Stimulated activated CD4-positive, alpha-beta T cell treated with anti-CD3 and anti-CD28 coated beads, Interleukin-2, amount 100 ng/mL, for 24 hours (primary cell): Measurements from ENCODE around the gene GPR155.

ENCODE experiments used
- DNase-seq, 2 donors: peaks; one replicate each; pipeline ENCODE4 v3.0.0-alpha.2; 2020

The GPR155 gene

DNA sequence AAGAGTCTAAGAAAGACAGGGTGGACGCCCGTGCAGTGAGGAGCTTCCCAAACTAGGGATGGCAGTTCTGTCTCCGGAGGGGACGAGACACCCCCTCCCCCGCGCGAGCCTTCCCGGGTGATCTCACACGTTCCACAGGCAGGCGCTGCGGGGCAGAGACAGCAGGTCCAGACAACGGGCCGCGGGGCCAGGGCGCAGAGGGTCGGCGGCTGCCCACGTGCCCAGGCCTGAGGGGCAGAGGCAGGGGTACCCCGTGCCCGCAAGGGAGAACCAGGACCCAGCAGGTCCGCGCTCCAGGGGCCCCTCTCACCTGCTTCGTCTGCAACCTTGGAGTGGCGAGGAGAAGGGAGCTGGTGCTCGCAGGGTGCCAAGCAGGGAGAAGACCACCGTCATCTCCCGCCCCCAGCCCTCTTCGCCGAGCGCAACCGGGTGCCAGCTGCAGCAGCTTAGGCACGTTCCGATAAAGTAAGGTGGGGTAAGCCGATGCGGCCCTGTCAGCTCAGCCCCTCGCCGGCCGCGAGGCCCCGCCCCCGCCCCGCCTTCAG, at the start of gene GPR155:
Gene GPR155, minus strand, starts transcription at position 467 of the 545 bp plus-strand sequence. CDS start 5,073 bp downstream, outside the sequence.
- DNase-seq, result peak; percentile 58 to 63

DNA sequence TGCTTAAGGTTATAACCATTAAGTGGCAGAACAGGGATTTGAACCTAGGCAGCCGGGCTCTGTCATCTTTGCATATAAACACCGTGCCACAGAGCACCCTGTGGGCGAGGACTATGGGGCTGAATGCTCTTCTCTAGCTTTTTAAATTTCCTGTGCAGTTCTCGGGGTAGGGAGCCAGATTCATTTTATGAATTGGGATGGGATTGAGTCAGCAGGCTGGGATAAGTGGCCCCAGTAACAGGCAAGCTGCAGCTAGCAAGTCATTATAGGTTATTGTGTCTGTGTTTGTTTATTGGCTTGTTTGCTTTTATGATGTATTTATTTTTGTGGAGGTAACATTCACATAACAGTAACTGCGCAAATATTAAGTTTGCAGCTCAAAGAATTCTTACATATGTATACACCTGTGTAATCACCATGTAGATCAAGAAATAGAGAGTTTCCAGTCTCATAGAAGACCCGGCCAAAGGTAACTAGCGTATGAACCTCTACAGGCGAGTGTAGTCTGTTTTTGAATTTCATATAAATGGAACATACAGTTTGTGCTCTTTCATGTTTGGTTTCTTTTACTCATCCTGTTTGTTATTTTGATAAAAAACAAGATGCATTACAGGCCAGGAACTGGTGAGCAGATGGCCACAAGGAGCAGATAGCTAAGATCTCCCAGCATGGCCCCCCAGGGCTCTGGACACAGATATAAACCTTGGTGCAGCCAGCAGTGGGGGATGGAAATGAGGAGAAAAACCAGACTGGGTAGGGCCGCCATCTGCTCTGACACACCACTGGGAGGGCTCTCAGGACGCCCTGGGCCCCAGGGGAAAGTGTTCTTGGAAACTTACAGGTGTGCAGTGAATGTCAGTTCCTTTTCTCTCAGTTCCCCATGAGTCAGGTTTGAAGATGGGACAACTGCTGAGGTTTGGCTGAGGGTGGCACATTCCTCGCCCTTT, 49.2 kb upstream of the GPR155 start:
- DNase-seq, result no peak

DNA sequence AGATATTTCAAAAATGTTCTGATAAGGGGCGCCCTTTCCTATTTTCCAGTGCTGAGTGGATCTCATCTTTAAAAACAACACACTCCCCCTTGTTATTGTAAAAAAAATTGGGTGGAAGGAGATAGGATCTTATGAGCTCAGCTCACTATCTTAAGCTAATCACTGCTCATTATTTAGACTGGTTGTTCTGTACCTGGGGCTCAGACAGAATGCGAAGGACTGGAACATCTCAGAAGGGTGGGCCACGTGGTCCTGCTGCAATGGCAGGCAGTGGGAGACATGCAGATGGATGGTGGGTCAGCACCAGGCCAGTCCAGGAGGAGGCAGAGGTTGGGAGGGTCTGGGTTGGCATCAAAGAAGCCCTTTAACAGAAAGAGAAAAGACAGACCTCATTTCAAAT, 48.3 kb upstream of the GPR155 start:
- DNase-seq, result no peak

DNA sequence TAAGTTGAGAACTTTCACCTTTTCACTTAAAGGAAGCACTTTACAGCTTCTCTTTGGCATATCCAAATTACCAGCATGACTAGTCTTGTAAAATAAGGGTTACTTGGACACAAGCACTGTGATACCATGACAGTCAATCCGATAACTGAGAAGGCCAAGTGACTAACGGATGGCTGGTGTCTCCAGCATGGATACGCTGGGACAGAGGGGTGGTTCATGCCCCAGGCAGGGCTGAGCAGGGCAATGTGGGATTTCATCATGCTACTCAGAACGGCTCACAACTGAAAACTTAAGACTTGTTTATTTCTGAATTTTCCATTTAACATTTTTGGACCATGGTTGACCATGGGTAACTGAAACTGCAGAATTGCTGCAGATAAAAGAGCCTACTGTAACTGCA, 43.1 kb upstream of the GPR155 start:
- no peak for DNase-seq

DNA sequence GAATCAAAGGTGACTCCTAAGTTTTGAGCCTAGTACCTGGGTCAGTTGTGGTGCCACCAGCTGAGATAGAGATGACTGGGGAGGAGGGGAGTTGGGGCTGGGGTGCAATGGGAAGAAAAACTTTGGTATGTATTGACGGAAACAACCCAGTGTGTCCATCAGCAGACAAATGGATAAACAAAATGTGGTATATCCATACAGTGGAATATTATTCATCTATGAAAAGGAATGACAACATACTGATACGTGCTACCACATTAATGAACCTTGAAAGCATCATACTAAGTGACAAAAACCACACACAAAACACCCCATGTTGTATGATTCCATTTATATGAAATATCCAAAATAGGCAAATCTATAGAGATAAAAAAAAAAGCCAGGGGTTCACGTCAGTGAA, 41.1 kb upstream of the GPR155 start:
- DNase-seq, result no peak

DNA sequence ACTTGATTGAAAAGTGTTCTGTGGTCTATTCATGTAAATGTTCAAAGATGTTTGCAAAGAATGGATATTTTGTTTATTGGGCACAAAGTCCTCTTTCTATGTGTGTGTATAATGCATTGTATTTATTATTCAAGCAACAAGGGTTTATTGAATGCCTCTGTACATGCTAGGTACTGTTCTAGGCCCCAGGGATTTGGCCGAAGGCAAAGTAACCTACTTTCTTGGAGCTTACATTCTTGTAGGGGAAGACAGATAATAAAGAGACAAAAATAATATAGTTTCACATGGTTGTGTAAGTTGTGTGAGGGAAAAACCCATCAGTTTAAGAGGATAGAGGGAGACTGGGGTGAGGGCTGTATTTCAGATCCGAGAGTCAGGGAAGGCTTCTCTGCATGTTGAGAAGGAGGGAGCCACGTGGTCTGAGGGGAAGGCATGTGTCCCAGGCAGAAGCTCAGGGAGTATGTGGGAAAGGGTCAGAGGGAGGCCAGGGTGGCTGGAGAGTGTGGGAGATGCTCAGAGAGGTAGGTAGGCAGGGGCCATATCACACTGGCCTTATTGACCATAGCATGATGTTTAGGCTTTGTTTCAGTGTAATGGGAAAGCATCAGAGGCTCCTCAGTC, 40.4 kb upstream of the GPR155 start:
- DNase-seq, result no peak

DNA sequence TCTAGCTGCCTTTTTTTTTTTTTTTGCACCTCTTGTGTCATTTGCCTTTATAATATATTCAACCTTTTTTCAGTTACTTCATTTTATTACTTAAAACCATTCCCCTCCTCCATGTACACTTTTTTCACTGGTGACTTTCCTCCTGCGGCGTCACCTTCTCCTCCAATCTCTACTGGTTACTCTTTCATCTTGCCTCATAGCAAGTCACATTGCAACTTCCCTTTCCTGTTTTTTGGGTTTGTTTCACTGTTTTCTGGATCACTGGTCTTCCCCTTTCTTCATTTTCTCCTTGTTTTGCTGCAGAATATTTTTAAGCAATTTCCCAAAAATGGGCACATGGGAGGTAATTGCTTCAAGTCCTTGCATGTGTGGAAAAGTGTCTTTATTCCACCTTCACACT, 37.7 kb upstream of the GPR155 start:
- DNase-seq, result no peak

GRCh38 chr2:174522553-174522952, 35.7 kb upstream of the GPR155 start:
- DNase-seq, result no peak

GRCh38 chr2:174518395-174518794, 31.6 kb upstream of the GPR155 start:
- DNase-seq, result no peak

DNA sequence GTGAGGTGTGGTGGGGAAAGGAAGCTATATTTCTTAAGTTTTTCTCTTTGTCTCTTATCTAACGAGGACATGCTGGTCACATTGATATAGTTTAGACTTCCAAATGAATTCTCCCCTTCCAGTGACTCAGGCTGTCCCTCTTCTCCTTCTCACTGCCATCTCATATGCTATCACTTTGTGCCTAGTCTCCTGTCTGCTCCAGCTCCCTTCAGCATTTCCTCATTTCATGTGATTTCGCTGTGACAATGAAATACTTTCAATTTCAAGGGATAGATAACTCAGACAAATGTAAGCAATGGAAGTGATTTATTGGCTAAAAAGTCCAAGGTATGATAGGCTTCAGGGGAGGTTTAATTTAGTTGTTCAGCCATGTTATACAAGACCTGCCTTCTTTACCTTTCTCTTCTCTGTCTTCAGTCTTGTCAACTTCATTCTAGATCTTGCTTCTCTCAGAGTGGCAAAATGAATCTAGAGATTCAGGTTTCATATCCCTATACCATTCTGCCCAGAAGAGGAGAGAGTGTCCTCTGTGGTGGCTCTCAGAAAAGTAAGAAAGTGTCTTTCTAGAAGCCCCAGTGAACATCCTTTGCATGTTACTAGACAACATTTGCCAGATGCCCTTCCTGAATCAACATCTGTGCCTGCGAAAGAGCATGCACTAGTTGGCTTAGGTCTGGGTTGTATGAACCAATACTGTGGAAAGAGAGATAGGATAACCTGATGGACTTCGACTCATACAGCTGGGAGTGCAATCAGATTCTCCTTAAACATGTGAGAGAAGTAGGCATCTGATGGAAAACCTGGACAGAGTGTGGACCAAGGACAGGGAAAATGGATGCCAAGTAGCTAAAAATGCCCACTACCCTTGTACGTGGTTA, 29.9 kb upstream of the GPR155 start:
- DNase-seq, result no peak

DNA sequence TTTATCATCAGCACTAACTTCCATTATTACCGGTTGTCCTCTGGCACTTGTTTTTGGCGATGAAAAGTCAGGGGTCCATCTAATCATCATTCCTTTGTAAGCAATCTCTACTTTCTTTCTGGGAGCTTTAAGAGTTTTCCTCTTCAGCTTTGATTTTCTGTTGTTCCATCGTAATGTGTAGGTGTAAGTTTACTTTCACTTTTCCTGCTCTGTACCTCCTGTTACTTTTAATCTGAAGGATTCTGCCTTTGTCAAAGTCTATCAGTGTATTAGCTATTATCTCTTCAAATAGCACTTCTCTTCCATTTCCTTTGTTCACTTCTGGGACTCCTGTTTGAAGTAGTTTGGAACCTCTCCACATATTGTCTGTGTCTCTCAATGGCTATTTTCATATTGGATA, 25.5 kb upstream of the GPR155 start:
- DNase-seq, result no peak

- DNase-seq, result no peak
Measured at GRCh38 chr2:174511580-174512260, 24.9 kb upstream of the GPR155 start.

- DNase-seq, result no peak
Measured at GRCh38 chr2:174510583-174511189, 23.9 kb upstream of the GPR155 start.

DNA sequence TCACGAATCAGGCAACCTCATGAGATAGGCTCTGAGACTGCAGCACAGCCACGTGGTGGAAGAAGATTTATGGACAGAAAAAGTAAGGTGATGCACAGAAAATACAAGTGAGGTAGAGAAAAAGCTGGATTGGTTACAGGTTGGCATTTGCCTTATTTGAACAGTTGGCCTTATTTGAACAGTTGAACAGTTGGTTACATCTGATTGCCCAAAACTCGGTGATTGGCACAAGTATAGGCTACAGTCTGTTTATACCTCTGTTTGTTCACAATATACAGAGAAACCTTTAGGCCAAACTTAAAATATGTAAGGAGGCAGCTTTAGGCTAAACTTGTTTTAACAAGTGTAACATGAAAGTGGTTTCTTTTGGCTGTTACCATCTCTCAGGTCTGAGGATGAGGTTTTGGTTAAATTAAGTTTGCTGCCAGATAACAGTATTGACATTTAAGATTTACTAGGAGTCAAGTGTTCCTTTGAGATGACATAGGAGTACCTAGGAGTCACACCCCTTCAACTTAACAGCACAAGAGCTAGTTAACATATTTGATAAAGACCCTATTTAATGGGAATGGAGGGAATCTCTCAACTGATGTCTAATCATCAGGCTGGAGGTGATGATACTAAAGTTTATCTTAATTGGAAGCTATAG, 16.5 kb upstream of the GPR155 start:
- no peak for DNase-seq

- DNase-seq, result no peak
Measured at GRCh38 chr2:174499371-174499770, 12.5 kb upstream of the GPR155 start.

- DNase-seq, result no peak
Measured at GRCh38 chr2:174495365-174496012, 8.7 kb upstream of the GPR155 start.

DNA sequence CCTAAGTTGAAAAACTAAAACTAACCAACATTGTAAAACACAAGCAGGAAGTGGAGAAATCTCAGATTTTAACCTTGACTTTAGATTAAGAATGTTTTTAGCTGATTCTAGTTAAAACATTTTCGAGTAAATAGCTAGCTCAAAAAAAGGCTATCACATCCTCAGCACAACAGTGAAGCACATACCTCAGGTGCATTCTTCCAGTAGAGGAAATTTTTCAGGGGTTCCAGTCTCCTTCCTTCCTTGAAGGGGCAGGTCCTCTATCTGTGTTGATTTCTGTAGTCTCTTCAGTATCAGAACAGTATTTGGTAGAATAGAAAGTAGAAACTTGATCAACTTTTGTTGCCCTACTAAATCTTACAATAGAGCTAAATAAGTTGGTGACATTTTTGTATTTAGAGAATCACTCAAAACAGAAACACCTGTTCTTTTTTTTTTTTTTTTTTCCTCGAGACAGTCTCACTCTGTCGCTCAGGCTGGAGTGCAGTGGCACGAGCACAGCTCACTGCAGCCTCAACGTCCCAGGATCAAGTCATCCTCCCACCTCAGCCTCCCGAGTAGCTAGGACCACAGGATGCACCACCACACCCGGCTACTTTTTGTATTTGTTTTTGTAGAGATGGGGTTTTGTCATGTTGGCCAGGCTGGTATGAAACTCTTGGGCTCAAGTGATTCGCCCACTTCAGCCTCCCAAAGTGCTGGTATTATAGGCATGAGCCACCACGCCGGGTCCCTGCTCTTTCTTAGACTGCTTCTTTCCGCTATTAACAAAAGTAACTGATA, 6.9 kb upstream of the GPR155 start:
- DNase-seq, result no peak

DNA sequence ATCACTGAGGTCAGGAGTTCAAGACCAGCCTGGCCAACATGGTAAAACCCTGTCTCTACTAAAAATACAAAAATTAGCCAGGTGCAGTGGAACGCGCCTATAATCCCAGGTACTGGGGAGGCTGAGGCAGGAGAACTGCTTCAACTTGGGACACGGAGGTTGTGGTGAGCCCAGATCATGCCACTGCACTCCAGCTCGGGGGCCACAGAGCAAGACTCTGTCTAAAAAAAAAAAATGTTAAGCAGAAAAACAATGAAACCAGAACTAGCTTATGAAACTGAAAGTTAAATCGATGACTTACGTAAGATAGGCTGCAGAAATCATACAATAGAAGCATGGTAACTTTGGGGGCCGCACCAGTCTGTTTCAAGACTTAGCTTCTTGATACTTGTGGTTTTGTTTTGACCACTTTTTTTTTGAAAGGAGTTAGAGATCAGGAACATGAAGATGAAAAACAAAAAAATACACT, 6.2 kb upstream of the GPR155 start:
- peak; percentile 61 to 62 for DNase-seq

DNA sequence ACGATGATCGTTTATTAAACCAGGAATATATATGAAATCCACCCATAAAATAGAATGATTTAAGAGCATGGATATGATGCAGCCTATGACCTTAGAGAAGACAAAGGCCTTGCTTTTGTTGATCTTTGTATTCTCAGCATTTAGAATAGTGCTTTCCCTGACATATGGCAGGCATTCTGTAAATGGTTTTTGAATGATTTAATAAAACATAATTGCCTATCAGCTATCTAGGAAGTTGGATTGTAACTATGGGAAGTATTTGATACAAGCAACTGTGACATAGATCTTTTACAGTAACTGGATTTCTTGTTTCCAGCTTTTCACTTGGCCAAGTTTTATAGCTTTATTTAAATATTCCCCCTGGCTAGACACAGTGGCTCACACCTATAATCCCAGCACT, 5.1 kb upstream of the GPR155 start:
- DNase-seq, result no peak

DNA sequence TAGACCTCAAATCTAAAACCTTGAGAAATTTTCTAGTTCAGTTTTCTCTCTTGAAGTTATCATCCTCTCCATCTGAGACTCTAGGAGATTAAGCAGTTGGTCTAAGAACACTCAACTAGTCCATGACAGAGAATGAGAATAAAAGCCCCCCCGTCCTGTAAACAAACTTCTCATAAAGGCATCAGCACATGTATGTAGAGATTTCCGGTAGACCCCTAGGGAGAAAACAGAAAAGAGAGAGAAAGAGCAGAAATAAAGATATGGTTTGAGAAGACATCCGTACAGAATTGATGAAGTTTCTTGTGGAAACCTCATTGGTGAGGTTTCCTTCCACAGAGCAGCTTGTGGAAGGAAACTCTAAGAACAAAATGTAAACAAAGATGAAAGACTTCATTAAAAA, 3.2 kb upstream of the GPR155 start:
- no peak for DNase-seq
